HG03520 (cell line): ENCODE data around the gene GLS2.
"Not testable (repeated sequence)": the region's sequence is repeated elsewhere in the genome, so short reads cannot be mapped to it uniquely, and the experiment has no call there.

Experiments used
- ATAC-seq: cut with Tn5 transposase; IDR thresholded peaks from one replicate; pipeline ENCODE4 v1.9.1; 2021; ENCODE audit warnings: mild to moderate bottlenecking, moderate library complexity; ENCODE audit not compliant: unreplicated experiment

The GLS2 gene

GRCh38 chr12:56488041-56488955 is at the start of gene GLS2:
GLS2 (minus strand) TSS chr12:56488161; CDS start chr12:56488118, 43 bp downstream.
- ATAC-seq = peak; percentile 81

GRCh38 chr12:56537546-56537945 is 49.6 kb upstream of the GLS2 start:
- no peak for ATAC-seq

- no peak for ATAC-seq
These were observed 42.6 kb upstream of the GLS2 start for GRCh38 chr12:56530390-56531055.

DNA sequence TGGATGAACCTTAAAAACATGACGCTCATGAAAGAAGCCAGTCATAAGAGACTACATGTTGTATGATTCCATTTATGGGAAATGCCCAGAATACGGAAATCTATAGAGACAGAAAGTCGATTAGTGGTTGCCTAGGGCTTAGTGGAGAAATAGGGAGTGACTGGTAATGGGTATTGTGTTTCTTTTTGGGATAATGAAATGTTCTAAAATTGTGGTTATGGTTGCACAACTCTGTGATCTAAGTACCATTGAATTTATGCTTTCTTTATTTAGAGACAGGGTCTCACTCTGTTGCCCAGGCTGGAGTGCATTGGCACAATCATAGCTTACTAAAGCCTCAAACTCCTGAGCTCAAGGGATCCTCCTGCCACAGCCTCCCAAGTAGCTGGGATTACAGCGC is 41.7 kb upstream of the GLS2 start:
- ATAC-seq = no peak

GRCh38 chr12:56528846-56529245 is 40.9 kb upstream of the GLS2 start:
- no peak for ATAC-seq

DNA sequence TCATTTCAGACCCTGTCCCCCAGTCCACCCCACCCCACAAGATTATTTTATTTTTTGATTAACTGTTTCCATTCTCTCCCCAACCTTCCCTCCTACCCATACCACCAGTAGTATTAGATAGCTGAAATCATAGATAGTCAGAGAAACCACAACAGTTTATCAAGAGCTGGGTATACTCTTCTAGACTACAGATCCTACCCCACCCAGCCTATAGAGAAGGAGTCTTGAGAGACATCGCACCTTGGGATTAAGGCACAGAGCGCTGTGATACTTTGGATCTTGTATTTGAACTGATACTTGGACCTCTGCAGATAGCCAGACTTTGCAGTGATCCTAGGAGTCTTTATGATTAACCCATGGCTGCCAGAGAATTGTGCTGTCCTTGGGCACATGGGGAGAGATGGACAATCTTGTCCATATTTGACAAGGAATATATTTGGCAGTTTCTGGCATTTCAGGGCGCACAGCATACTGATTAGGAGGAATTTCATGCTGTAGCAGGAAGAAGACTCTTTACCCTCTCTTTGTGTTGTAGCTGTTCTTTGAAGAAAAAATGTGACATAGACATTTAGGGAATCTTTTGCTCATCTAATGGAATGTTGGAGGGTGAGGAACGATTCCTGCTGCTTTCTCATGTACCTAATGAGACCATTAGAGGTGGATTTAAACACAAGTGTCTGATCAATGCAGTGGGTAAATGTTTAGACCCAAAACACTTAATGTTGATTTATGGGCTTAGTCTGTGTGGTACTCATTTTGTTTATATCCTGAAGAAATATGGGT is 34.6 kb upstream of the GLS2 start:
- ATAC-seq = no peak

GRCh38 chr12:56521590-56522371 is 33.8 kb upstream of the GLS2 start, which contains the start of gene RBMS2:
RBMS2 (plus strand) TSS chr12:56521820; CDS start chr12:56522024, 204 bp downstream.
- ATAC-seq = peak; percentile 53

DNA sequence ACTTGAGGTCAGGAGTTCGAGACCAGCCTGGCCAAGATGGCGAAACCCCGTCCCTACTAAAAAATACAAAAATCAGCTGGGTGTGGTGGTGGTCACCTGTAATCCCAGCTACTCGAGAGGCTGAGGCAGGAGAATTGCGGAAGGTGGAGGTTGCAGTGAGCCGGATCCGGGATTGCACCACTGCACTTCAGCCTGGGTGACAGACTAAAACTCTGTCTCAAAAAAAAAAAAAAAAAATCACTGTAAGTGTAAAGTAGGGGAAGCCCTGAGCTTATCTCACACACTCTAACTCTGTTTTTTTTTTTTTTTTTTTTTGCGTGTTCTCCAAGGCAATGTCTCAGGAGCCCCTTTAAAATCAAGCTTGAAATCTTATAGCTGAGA is 33.2 kb upstream of the GLS2 start:
- ATAC-seq = no peak

DNA sequence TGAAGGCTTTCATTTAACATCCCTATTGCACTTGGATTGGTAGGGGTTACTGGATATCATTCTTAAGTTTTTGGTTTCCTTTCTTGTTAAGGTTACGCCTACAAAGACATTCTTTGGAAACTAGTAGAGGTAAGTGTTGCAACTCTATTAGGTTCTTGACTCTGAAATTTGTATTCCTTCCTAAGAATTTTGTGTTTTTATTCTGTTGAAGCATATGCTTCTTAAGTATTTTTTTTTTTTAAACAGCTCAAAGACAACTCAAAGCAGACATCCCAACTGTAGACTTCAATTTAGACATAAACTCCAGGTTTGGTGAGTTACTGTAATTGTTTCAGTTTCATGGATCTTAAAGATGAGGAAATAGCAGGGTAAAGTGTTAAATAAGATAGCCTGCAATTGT is 32.5 kb upstream of the GLS2 start:
- ATAC-seq = no peak

GRCh38 chr12:56520048-56520447 is 32.1 kb upstream of the GLS2 start:
- ATAC-seq = no peak

GRCh38 chr12:56518570-56518969 is 30.6 kb upstream of the GLS2 start:
- no peak for ATAC-seq

DNA sequence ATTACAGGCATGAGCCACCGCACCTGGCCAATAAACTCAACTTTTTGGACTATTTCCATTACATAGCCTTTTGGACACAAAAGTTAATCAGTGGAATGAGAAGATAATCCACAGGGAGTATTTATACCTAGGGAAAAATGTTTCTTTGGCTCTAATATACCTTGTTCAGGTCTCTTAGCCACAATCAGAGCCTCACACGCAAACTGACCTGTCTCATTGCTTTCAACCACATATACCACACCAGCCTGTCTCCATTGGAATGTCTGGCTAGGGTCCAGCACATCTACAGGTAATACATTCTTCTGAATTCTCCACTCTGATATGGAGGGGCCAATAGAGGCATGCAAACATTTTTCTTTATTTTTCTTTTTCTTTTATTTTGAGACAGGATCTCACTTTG is 29.9 kb upstream of the GLS2 start:
- no peak for ATAC-seq

GRCh38 chr12:56514014-56514318 is 26.0 kb upstream of the GLS2 start:
- ATAC-seq = not testable (repeated sequence)

- no peak for ATAC-seq
These were observed 22.8 kb upstream of the GLS2 start for GRCh38 chr12:56510786-56511185.

GRCh38 chr12:56499879-56500278 is 11.9 kb upstream of the GLS2 start:
- ATAC-seq = not testable (repeated sequence)

DNA sequence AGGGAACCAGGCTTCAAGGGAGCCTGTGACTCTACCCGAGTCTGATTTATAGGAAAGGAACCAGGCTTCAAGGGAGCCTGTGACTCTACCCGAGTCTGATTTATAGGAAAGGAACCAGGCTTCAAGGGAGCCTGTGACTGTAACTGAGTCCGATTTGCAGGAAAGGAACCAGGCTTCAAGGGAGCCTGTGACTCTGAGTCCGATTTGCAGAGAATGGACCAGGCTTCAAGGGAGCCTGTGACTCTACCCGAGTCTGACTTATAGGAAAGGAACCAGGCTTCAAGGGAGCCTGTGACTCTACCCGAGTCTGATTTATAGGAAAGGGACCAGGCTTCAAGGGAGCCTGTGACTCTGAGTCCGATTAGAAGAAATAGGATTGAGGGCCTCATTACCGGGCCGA is 11.5 kb upstream of the GLS2 start:
- not testable (repeated sequence) for ATAC-seq

GRCh38 chr12:56498126-56498902 is 10.4 kb upstream of the GLS2 start:
- not testable (repeated sequence) for ATAC-seq

- not testable (repeated sequence) for ATAC-seq
These were observed 8.7 kb upstream of the GLS2 start for GRCh38 chr12:56496704-56497103.

- not testable (repeated sequence) for ATAC-seq
These were observed 6.5 kb upstream of the GLS2 start for GRCh38 chr12:56494481-56494880.

- ATAC-seq = not testable (repeated sequence)
These were observed 6.1 kb upstream of the GLS2 start for GRCh38 chr12:56494106-56494415.
